HCT116 (cell line): ENCODE results near the gene FOXO3. TPM values are rescaled to one million over a fixed set of nuclear protein-coding genes. Genes with fewer than 3 reads are reported as not detected.

ENCODE experiments used
- ATAC-seq: fragments of 200-7000 bp; cut with Tn5 transposase; 2 replicates; pipeline ENCODE4 v1.9.1; 2020; ENCODE audit warnings: mild to moderate bottlenecking, moderate library complexity
- BruUV-seq: library from RNA; stranded (reverse); fragments of 400-500 nt; replicated peaks from 2 replicates; lab custom pipeline; 2021; lab: Mats Ljungman, UMichigan
- CTCF ChIA-PET: fragments of 300-600 bp; sonication (Branson Sonifier 250); formaldehyde crosslinking; loops from one replicate; lab custom pipeline; 2021; ENCODE audit warnings: antibody characterized with exemption; lab: Charles Lee
- POLR2A ChIA-PET: fragments of 300-600, 350-600 bp; sonication (Branson Sonifier 250); formaldehyde crosslinking; loops from one replicate; lab custom pipeline; 2021; ENCODE audit warnings: antibody characterized with exemption; lab: Charles Lee
- RAD21 ChIA-PET, 2 experiments: fragments of 300-600 bp; sonication (Branson Sonifier 250); formaldehyde crosslinking; loops; one replicate each; lab custom pipeline; 2023; ENCODE audit warnings: low total read pairs in 2 of 2; ENCODE audit not compliant: uncharacterized antibody in 2 of 2, unreplicated experiment in 2 of 2, low non-redundant PET in 1 of 2; lab: Charles Lee
- DNase-seq: peaks from one replicate; pipeline ENCODE4 v3.0.0-alpha.2; 2010; ENCODE audit warnings: low read depth, low spot score
- H2AFZ ChIP-seq: fragments of 200-600 bp; shearing (Covaris generic), sonication (generic); 2 replicates; pipeline ENCODE4 v1.6.1; 2017; ENCODE audit warnings: low read depth, mixed run types, mixed read lengths, antibody characterized with exemption, low read length; ENCODE audit not compliant: poor library complexity, severe bottlenecking
- H3K27ac ChIP-seq: 2 replicates; pipeline ENCODE4 v1.5.1; 2012; ENCODE audit warnings: low read depth, low read length
- H3K27me3 ChIP-seq: fragments of 200-600 bp; sonication (generic); 2 replicates; pipeline ENCODE4 v1.6.1; 2016; ENCODE audit warnings: mixed run types, low read length, mixed read lengths; ENCODE audit not compliant: insufficient read depth
- H3K36me3 ChIP-seq, 2 experiments: fragments of 200-500 bp in 1 of 2; fragments of 200-600 bp in 1 of 2; sonication (Bioruptor generic) in 1 of 2; sonication (generic) in 1 of 2; 2 replicates each; pipeline versions ENCODE4 v1.5.1 to v1.6.1; 2014 to 2016; ENCODE audit warnings: low read length in 2 of 2, inconsistent platforms in 1 of 2, mixed read lengths in 1 of 2, mixed run types in 1 of 2; ENCODE audit not compliant: insufficient read depth in 2 of 2, control insufficient read depth in 1 of 2
- H3K4me1 ChIP-seq, 2 experiments: fragments of 200-600 bp in 1 of 2; sonication (generic) in 1 of 2; 2 replicates each; pipeline versions ENCODE4 v1.5.1 to v1.6.1; 2012 to 2017; ENCODE audit warnings: low read length in 2 of 2, inconsistent platforms in 1 of 2, mild to moderate bottlenecking in 1 of 2, mixed read lengths in 1 of 2, mixed run types in 1 of 2, moderate library complexity in 1 of 2; ENCODE audit not compliant: insufficient read depth in 2 of 2, control insufficient read depth in 1 of 2
- H3K4me2 ChIP-seq: fragments of 200-600 bp; sonication (generic); 2 replicates; pipeline ENCODE4 v1.6.1; 2017; ENCODE audit warnings: mixed run types, low read length, mixed read lengths
- H3K4me3 ChIP-seq, 2 experiments: fragments of 200-600 bp in 1 of 2; sonication (generic) in 1 of 2; replicated peaks in 1 of 2; 2 replicates each; pipeline ENCODE4 v1.5.1; 2011 to 2016; ENCODE audit warnings: low read length in 2 of 2, control low read depth in 1 of 2, low read depth in 1 of 2, mild to moderate bottlenecking in 1 of 2, mixed read lengths in 1 of 2, mixed run types in 1 of 2
- H3K79me2 ChIP-seq: fragments of 200-600 bp; sonication (generic); 2 replicates; pipeline ENCODE4 v1.6.1; 2017; ENCODE audit warnings: mild to moderate bottlenecking, mixed run types, low read length, moderate library complexity, mixed read lengths; ENCODE audit not compliant: insufficient read depth
- H3K9ac ChIP-seq: fragments of 200-600 bp; sonication (generic); 2 replicates; pipeline ENCODE4 v1.6.1; 2016; ENCODE audit warnings: low read length, mixed read lengths
- H3K9me2 ChIP-seq: fragments of 200-600 bp; sonication (generic), shearing (Covaris generic); 2 replicates; pipeline ENCODE4 v1.6.1; 2017; ENCODE audit warnings: mixed run types, mild to moderate bottlenecking, moderate library complexity; ENCODE audit not compliant: insufficient read depth
- H3K9me3 ChIP-seq, 2 experiments: fragments of 200-500 bp in 1 of 2; fragments of 200-600 bp in 1 of 2; sonication (Bioruptor generic) in 1 of 2; sonication (generic) in 1 of 2; 2 replicates each; pipeline ENCODE4 v1.6.1; 2014 to 2017; ENCODE audit warnings: low read length in 2 of 2, mixed read lengths in 2 of 2, inconsistent platforms in 1 of 2, low read depth in 1 of 2, mild to moderate bottlenecking in 1 of 2, mixed run types in 1 of 2, moderate library complexity in 1 of 2; ENCODE audit not compliant: control insufficient read depth in 1 of 2, insufficient read depth in 1 of 2
- H4K20me1 ChIP-seq: fragments of 200-600 bp; sonication (generic), shearing (Covaris generic); 2 replicates; pipeline ENCODE4 v1.6.1; 2017; ENCODE audit warnings: mixed run types, mild to moderate bottlenecking, moderate library complexity; ENCODE audit not compliant: insufficient read depth
- CEBPB ChIP-seq: IDR thresholded peaks from 2 replicates; pipeline ENCODE4 v1.6.1; 2012; ENCODE audit warnings: low read depth
- CTCF ChIP-seq, 3 experiments: fragments of 200-600 bp in 1 of 3; sonication (generic) in 1 of 3; IDR thresholded peaks in 2 of 3; conservative IDR thresholded peaks in 1 of 3; 2 replicates each; pipeline ENCODE4 v1.5.1; 2012 to 2017; ENCODE audit warnings: low read depth in 2 of 3, low read length in 2 of 3, antibody characterized with exemption in 1 of 3, borderline replicate concordance in 1 of 3, control low read depth in 1 of 3, mild to moderate bottlenecking in 1 of 3, mixed read lengths in 1 of 3, mixed run types in 1 of 3, moderate library complexity in 1 of 3; ENCODE audit not compliant: insufficient read depth in 1 of 3
- EGR1 ChIP-seq: IDR thresholded peaks from 2 replicates; pipeline ENCODE4 v1.6.1; 2012; ENCODE audit warnings: low read depth
- ELF1 ChIP-seq: IDR thresholded peaks from 2 replicates; pipeline ENCODE4 v1.6.1; 2012; ENCODE audit warnings: low read depth, borderline replicate concordance
- FOSL1 ChIP-seq: IDR thresholded peaks from 2 replicates; pipeline ENCODE4 v1.6.1; 2012; ENCODE audit warnings: low read depth
- JUND ChIP-seq: IDR thresholded peaks from 2 replicates; pipeline ENCODE4 v1.6.1; 2012
- MAX ChIP-seq: IDR thresholded peaks from 2 replicates; pipeline ENCODE4 v1.6.1; 2012
- POLR2A ChIP-seq: IDR thresholded peaks from 2 replicates; pipeline ENCODE4 v1.7.0; 2011; ENCODE audit warnings: borderline replicate concordance; ENCODE audit not compliant: insufficient read depth, insufficient read length; ENCODE audit errors: extremely low read depth
- REST ChIP-seq: IDR thresholded peaks from 2 replicates; pipeline ENCODE4 v1.6.1; 2012; ENCODE audit warnings: low read depth
- SIN3A ChIP-seq: IDR thresholded peaks from 2 replicates; pipeline ENCODE4 v1.6.1; 2012; ENCODE audit warnings: low read depth
- SP1 ChIP-seq: IDR thresholded peaks from 2 replicates; pipeline ENCODE4 v1.6.1; 2012; ENCODE audit warnings: low read depth
- SRF ChIP-seq: IDR thresholded peaks from 2 replicates; pipeline ENCODE4 v1.6.1; 2012; ENCODE audit warnings: low read depth
- TCF7L2 ChIP-seq: IDR thresholded peaks from 2 replicates; pipeline ENCODE4 v1.7.0; 2011; ENCODE audit warnings: borderline replicate concordance, inconsistent platforms; ENCODE audit not compliant: insufficient read depth, insufficient read length; ENCODE audit errors: extremely low read depth
- YY1 ChIP-seq: IDR thresholded peaks from 2 replicates; pipeline ENCODE4 v1.6.1; 2011; ENCODE audit warnings: low read length, low read depth, moderate library complexity, mild to moderate bottlenecking; ENCODE audit not compliant: insufficient replicate concordance; ENCODE audit errors: extremely low read depth
- ZFX ChIP-seq: fragments of 450-650 bp; IDR thresholded peaks from 2 replicates; pipeline ENCODE4 v1.6.1; 2017
- intact Hi-C: fragments of 100-400 bp; cut with micrococcal nuclease; formaldehyde crosslinking; loops from 2 replicates; pipeline ENCODE4 v1.10.0; 2022
- total RNA-seq: library from RNA; stranded (reverse); gene quantifications from one replicate; pipeline ENCODE4 v1.2.1, GENCODE V29; 2021; ENCODE audit not compliant: unreplicated experiment

FOXO3 gene
- total RNA-seq, 1 experiment from 2014 or later = 40.0 TPM

- H3K9ac ChIP-seq = no peak overlapping the region
- no peaks in the 10 kb centered on the region for H3K27me3 ChIP-seq
- no peaks in the 10 kb centered on the region for H3K36me3 ChIP-seq
- RAD21 ChIA-PET = no interaction called here
- H3K4me1 ChIP-seq = peaks cover 9 to 26% of the 10 kb centered on the region in 2 experiments; a peak in 3 of 4 replicates
- H2AFZ ChIP-seq = no peak overlapping the region
- H3K79me2 ChIP-seq = peaks cover 94% of the 10 kb centered on the region
- H3K9me3 ChIP-seq = no peaks in the 10 kb centered on the region
- ATAC-seq = peak; percentile 94
- no peak overlapping the region for H3K4me3 ChIP-seq
- no TSS peak for BruUV-seq
- CTCF ChIA-PET = no interaction called here
- H3K4me2 ChIP-seq = peak overlapping the region; percentile 29
- H3K9me2 ChIP-seq = no peaks in the 10 kb centered on the region
- TF ChIP-seq JUND (0 out of 2 replicates have a peak, but pooled peaks have one; percentile 25), ZFX (no peak), YY1 (no peak), SP1 (peak; percentile 15; the same call in 1 of the 2 replicates), ELF1 (no peak), FOSL1 (0 out of 2 replicates have a peak, but pooled peaks have one; percentile 8)
- H4K20me1 ChIP-seq = peaks cover 17% of the 10 kb centered on the region; the same call in 1 of the 2 replicates
- DNase-seq = peak; percentile 50
- H3K27ac ChIP-seq = no peak overlapping the region
- POLR2A ChIA-PET = interaction anchor here (0.7 kb wide), 1 partner anchor 405 kb away, joined by 3 read pairs; no protein-coding TSS in a partner anchor
- intact Hi-C loops = no loop called here
Observed at GRCh38 chr6:108609276-108609769, 48.6 kb downstream of the FOXO3 start.

GRCh38 chr6:108610270-108610839 lies 49.6 kb downstream of the FOXO3 start:
- Histone ChIP-seq H3K79me2 (peaks cover 95% of the 10 kb centered on the region), H3K4me2 (no peak overlapping the region), H4K20me1 (peaks cover 23% of the 10 kb centered on the region; the same call in 1 of the 2 replicates), H3K27ac (no peak overlapping the region), H3K9me3 (no peaks in the 10 kb centered on the region), H3K9me2 (no peaks in the 10 kb centered on the region), H3K9ac (no peak overlapping the region), H3K4me3 (no peak overlapping the region), H2AFZ (no peak overlapping the region), H3K27me3 (no peaks in the 10 kb centered on the region), H3K36me3 (no peaks in the 10 kb centered on the region), H3K4me1 (peaks cover 9 to 26% of the 10 kb centered on the region in 2 experiments; a peak in 3 of 4 replicates)
- CTCF ChIA-PET = no interaction called here
- RAD21 ChIA-PET = no interaction called here
- ATAC-seq (no peak), DNase-seq (no peak)
- intact Hi-C loops = no loop called here
- POLR2A ChIA-PET = no interaction called here
- BruUV-seq = no TSS peak
- TF ChIP-seq TCF7L2 = no peak
- no peak for TF ChIP-seq REST
- TF ChIP-seq EGR1 = no peak
- no peak for TF ChIP-seq SIN3A
- TF ChIP-seq CTCF (IDR thresholded peaks at IDR 0.05 in 2 of 3, conservative IDR thresholded peaks at IDR 0.05 in 1 of 3; ENCODE audit: borderline replicate concordance in 1 of 3, insufficient read depth in 1 of 3, low read depth in 2 of 3, low read length in 2 of 3) = no peak
- TF ChIP-seq FOSL1 = no peak
- no peak for TF ChIP-seq MAX
- TF ChIP-seq SRF = no peak
- no peak for TF ChIP-seq POLR2A
- TF ChIP-seq YY1 = no peak
- TF ChIP-seq CEBPB = no peak
